ENCODE data around the gene ABCF3.

The ABCF3 gene

GRCh38 chr3:184188080-184188479 lies 2.1 kb downstream of the ABCF3 start:
- DNase-seq (ENCODE audit: low read depth): no peak

GRCh38 chr3:184189421-184189820 lies 3.4 kb downstream of the ABCF3 start:
- DNase-seq (ENCODE audit: low read depth): no peak

GRCh38 chr3:184192889-184193288 lies 6.9 kb downstream of the ABCF3 start:
- DNase-seq (ENCODE audit: low read depth): no peak

GRCh38 chr3:184193991-184194539 lies 8.1 kb downstream of the ABCF3 start:
- no peak for DNase-seq (ENCODE audit: low read depth)

- DNase-seq (ENCODE audit: low read depth): no peak
Measured at GRCh38 chr3:184196536-184196935, 10.5 kb downstream of the ABCF3 start.

- no peak for DNase-seq (ENCODE audit: low read depth)
Measured at GRCh38 chr3:184198509-184198908, 12.5 kb downstream of the ABCF3 start.

- DNase-seq (ENCODE audit: low read depth): no peak
Measured at GRCh38 chr3:184200825-184201224, 14.8 kb downstream of the ABCF3 start.

GRCh38 chr3:184203526-184203925 lies 17.5 kb downstream of the ABCF3 start:
- no peak for DNase-seq (ENCODE audit: low read depth)

- DNase-seq (ENCODE audit: low read depth): peak; percentile 40
Measured at GRCh38 chr3:184209146-184209923, 23.3 kb downstream of the ABCF3 start.

- no peak for DNase-seq (ENCODE audit: low read depth)
Measured at GRCh38 chr3:184211297-184211696, 25.3 kb downstream of the ABCF3 start.

- DNase-seq (ENCODE audit: low read depth): no peak
Measured at GRCh38 chr3:184211718-184212117, 25.7 kb downstream of the ABCF3 start.

GRCh38 chr3:184218814-184219213 lies 32.8 kb downstream of the ABCF3 start:
- no peak for DNase-seq (ENCODE audit: low read depth)

GRCh38 chr3:184222521-184222920 lies 36.5 kb downstream of the ABCF3 start:
- DNase-seq (ENCODE audit: low read depth): no peak

GRCh38 chr3:184223946-184224345 lies 37.9 kb downstream of the ABCF3 start:
- DNase-seq (ENCODE audit: low read depth): no peak

GRCh38 chr3:184227481-184227935 lies 41.5 kb downstream of the ABCF3 start:
- no peak for DNase-seq (ENCODE audit: low read depth)

GRCh38 chr3:184228376-184229137 lies 42.6 kb downstream of the ABCF3 start:
- no peak for DNase-seq (ENCODE audit: low read depth)

- no peak for DNase-seq (ENCODE audit: low read depth)
Measured at GRCh38 chr3:184229394-184230080, 43.5 kb downstream of the ABCF3 start, which contains the start of gene VWA5B2. TSS of gene VWA5B2 (plus strand) at chr3:184229585. CDS start at chr3:184230529, 944 bp downstream.

GRCh38 chr3:184230081-184230602 lies 44.1 kb downstream of the ABCF3 start:
- no peak for DNase-seq (ENCODE audit: low read depth)

GRCh38 chr3:184230603-184231528 lies 44.9 kb downstream of the ABCF3 start:
- DNase-seq (ENCODE audit: low read depth): no peak

GRCh38 chr3:184231671-184232070 lies 45.7 kb downstream of the ABCF3 start:
- no peak for DNase-seq (ENCODE audit: low read depth)

Measured in fibroblast of gingiva (primary cell).